Heart right ventricle (tissue), 16 donors: ENCODE measurements around the gene TNFSF15. TPM values are rescaled to one million over a fixed set of nuclear protein-coding genes. Genes with fewer than 3 reads are reported as not detected.
A peak's percentile ranks its signal among the peaks of the same experiment; 100 is the strongest.

Experiments used
- ATAC-seq, 8 donors: fragments of 200-7000 bp; cut with Tn5 transposase; one replicate each; pipeline ENCODE4 v1.9.1; 2020; ENCODE audit warnings: mild to moderate bottlenecking in 8 of 8, moderate library complexity in 8 of 8, moderate number of reproducible peaks in 1 of 8
- DNase-seq, 2 donors: peaks; one replicate each; pipeline ENCODE4 v3.0.0-alpha.2; 2020
- H3K27ac ChIP-seq, 10 donors: fragments of 200-600 bp; sonication (generic) in 2 of 10; one replicate each; pipeline versions ENCODE4 v1.5.0 to v1.8.0; 2020 to 2022; ENCODE audit warnings: mild to moderate bottlenecking in 3 of 10
- H3K27me3 ChIP-seq, 7 donors: fragments of 200-600 bp; one replicate each; pipeline ENCODE4 v1.8.0; 2021 to 2022; ENCODE audit warnings: mild to moderate bottlenecking in 2 of 7
- H3K36me3 ChIP-seq, 9 donors: fragments of 200-600 bp; sonication (generic) in 1 of 9; one replicate each; pipeline versions ENCODE4 v1.5.0 to v1.8.0; 2020 to 2022; ENCODE audit warnings: mild to moderate bottlenecking in 2 of 9
- H3K4me1 ChIP-seq, 9 donors: fragments of 200-600 bp; sonication (generic) in 1 of 9; one replicate each; pipeline versions ENCODE4 v1.5.0 to v1.8.0; 2020 to 2022; ENCODE audit warnings: mild to moderate bottlenecking in 4 of 9
- H3K4me3 ChIP-seq, 10 donors: fragments of 200-600 bp; sonication (generic) in 2 of 10; one replicate each; pipeline versions ENCODE4 v1.5.0 to v1.8.0; 2020 to 2022; ENCODE audit warnings: mild to moderate bottlenecking in 7 of 10, moderate library complexity in 2 of 10
- H3K9me3 ChIP-seq, 11 donors: fragments of 200-600 bp in 10 of 11; sonication (generic) in 2 of 11; one replicate each; pipeline versions ENCODE4 v1.5.0 to v1.8.0; 2013 to 2022; ENCODE audit warnings: mild to moderate bottlenecking in 2 of 11, control low read depth in 1 of 11, moderate library complexity in 1 of 11
- CTCF ChIP-seq, 9 donors: fragments of 200-600 bp; sonication (generic) in 2 of 9; IDR thresholded peaks; one replicate each; pipeline versions ENCODE4 v1.5.0 to v1.8.0; 2021 to 2022; ENCODE audit warnings: antibody characterized with exemption in 9 of 9, mild to moderate bottlenecking in 5 of 9, moderate library complexity in 1 of 9
- WGBS, 2 donors: extraction: QIAGEN DNeasy Blood & Tissue Kit; methylation state at CpG; one replicate each; pipeline ENCODE4 v1.1.7; 2013; ENCODE audit warnings: inconsistent platforms in 1 of 2; 5-methylcytosine and 5-hydroxymethylcytosine counted together
- intact Hi-C, 10 donors: fragments of 100-400 bp; cut with DNase I; formaldehyde crosslinking; loops; one replicate each; pipeline versions ENCODE4 v1.11.1 to v1.14.2; 2022
- polyA plus RNA-seq, 2 donors: library from polyadenylated mRNA; stranded (reverse); fragments of 200-250 nt; gene quantifications; one replicate each; pipeline ENCODE4 v1.2.3, GENCODE V29; 2013
- total RNA-seq, 10 donors: library from RNA; stranded (reverse); fragmentation: NEBNext Ultra II Directional in 3 of 10; extraction: Animal tissue kit (Norgen Biotek cat#: 25700) in 3 of 10; gene quantifications; one replicate each; pipeline versions ENCODE4 v1.2.1 to v1.2.4, GENCODE V29; 2021 to 2023
- donor health status: Arrhythmogenic right ventricular cardiomyopathy.
- donor health status: ischemic (EF 13 %, LVEDD 7.1; RV severe dilation, severe dysfunction).
- donor health status: healthy with polysubstance abuse.
- donor health status: DM: no; HTN: yes; CAD: no.
- donor health status: DM: no; HTN: no; CAD: no.
- donor health status: ischemic (EF 25% LVEDD 6.9; RV normal size, moderate dysfunction).
- donor health status: ischemic (EF 25% LVEDD 5.7; RV mildly dilated, moderate dysfunction).
- donor health status: healthy.
- donor health status: DM: yes; HTN: yes; CAD: no.
- donor health status: Ischemic cardiomyopathy.
- donor health status: ischemic (EF 35%, LVEDD 5.7; RV mildly dilated, moderate dysfunction).
- donor health status: nonischemic (EF 11% LVEDD 7.7; RV severe dilation, severe dysfunction).
- donor health status: DM: yes; HTN: yes; CAD: no.
- donor health status: PGD.
- donor health status: ischemic (EF 29% LVEDD 5.4; RV normal size, mild dysfunction).
- donor health status: nonischemic (EF 23%, LVEDD 6.1; RV moderate dilation, normal function).

TNFSF15 gene
- total and polyA plus RNA-seq, 12 donors = 0.01 to 0.62 (median 0.05) TPM; not detected in 5

- H3K4me3 ChIP-seq = no peak overlapping the region
Observed at GRCh38 chr9:114761523-114761922, 44.3 kb downstream of the TNFSF15 start.

GRCh38 chr9:114759512-114760341, 46.1 kb downstream of the TNFSF15 start:
- peak in 5 of 8 donors; percentile 28 to 50 (median 42) for ATAC-seq
- Histone ChIP-seq H3K9me3 (peaks cover 0 to 20% (median 3%) of the 10 kb centered on the region in 11 donors), H3K4me3 (no peak overlapping the region), H3K36me3 (no peaks in the 10 kb centered on the region), H3K4me1 (peaks cover 0 to 1% (median 0%) of the 10 kb centered on the region in 9 donors), H3K27ac (no peak overlapping the region), H3K27me3 (peaks cover 0 to 14% (median 2%) of the 10 kb centered on the region in 7 donors)
- TF ChIP-seq CTCF (IDR thresholded peaks at IDR 0.05) = no peak
- DNase-seq = no peak
- WGBS, 2 donors = 70 to 75% methylated on average over 7 of the region's 7 CpGs
- intact Hi-C loops = no loop called here

More at GRCh38 chr9:114761523-114761922, 44.3 kb downstream of the TNFSF15 start:
- Histone ChIP-seq H3K36me3 (no peaks in the 10 kb centered on the region), H3K9me3 (peaks cover 0 to 20% (median 3%) of the 10 kb centered on the region in 11 donors), H3K27ac (no peak overlapping the region), H3K4me1 (no peaks in the 10 kb centered on the region), H3K27me3 (peaks cover 0 to 6% (median 0%) of the 10 kb centered on the region in 7 donors)
- ATAC-seq (no peak), DNase-seq (no peak)
- 77 to 81% methylated on average over 2 of the region's 2 CpGs for WGBS, 2 donors
- TF ChIP-seq CTCF (IDR thresholded peaks at IDR 0.05) = no peak
- intact Hi-C loops = no loop called here

GRCh38 chr9:114757984-114758383, 47.9 kb downstream of the TNFSF15 start:
- DNase-seq = no peak
- 59 to 60% methylated on average over 9 of the region's 9 CpGs for WGBS, 2 donors
- no peak for TF ChIP-seq CTCF (IDR thresholded peaks at IDR 0.05)
- peaks cover 0 to 22% (median 2%) of the 10 kb centered on the region in 7 donors for H3K27me3 ChIP-seq
- ATAC-seq = no peak
- H3K27ac ChIP-seq = no peak overlapping the region
- intact Hi-C loops = no loop called here
- H3K4me1 ChIP-seq = peaks cover 0 to 3% (median 0%) of the 10 kb centered on the region in 9 donors
- peaks cover 0 to 20% (median 3%) of the 10 kb centered on the region in 11 donors for H3K9me3 ChIP-seq
- no peaks in the 10 kb centered on the region for H3K36me3 ChIP-seq
- H3K4me3 ChIP-seq = no peak overlapping the region

GRCh38 chr9:114757395-114757794, 48.4 kb downstream of the TNFSF15 start:
- intact Hi-C loops = no loop called here
- peaks cover 0 to 3% (median 0%) of the 10 kb centered on the region in 9 donors for H3K4me1 ChIP-seq
- H3K9me3 ChIP-seq = peaks cover 0 to 16% (median 3%) of the 10 kb centered on the region in 11 donors
- ATAC-seq (no peak), DNase-seq (no peak)
- H3K36me3 ChIP-seq = no peaks in the 10 kb centered on the region
- WGBS, 2 donors = 81 to 90% methylated on average over 2 of the region's 2 CpGs
- no peak for TF ChIP-seq CTCF (IDR thresholded peaks at IDR 0.05)
- H3K4me3 ChIP-seq = no peak overlapping the region
- H3K27ac ChIP-seq = no peak overlapping the region
- H3K27me3 ChIP-seq = peaks cover 0 to 22% (median 2%) of the 10 kb centered on the region in 7 donors
